GM18858 (cell line): Measurements from ENCODE around the gene CTIF.

ENCODE experiments used
- ATAC-seq: cut with Tn5 transposase; IDR thresholded peaks from one replicate; pipeline ENCODE4 v1.9.1; 2021; ENCODE audit not compliant: unreplicated experiment

Gene CTIF

GRCh38 chr18:48599391-48599790 is 60.6 kb downstream of the CTIF start:
- no peak for ATAC-seq

- ATAC-seq, result no peak
These were observed 61.2 kb downstream of the CTIF start for GRCh38 chr18:48600046-48600445.

- no peak for ATAC-seq
These were observed 61.7 kb downstream of the CTIF start for GRCh38 chr18:48600456-48601090.

GRCh38 chr18:48601343-48601742 is 62.5 kb downstream of the CTIF start:
- ATAC-seq, result no peak

GRCh38 chr18:48602759-48603390 is 64.0 kb downstream of the CTIF start:
- ATAC-seq, result no peak

GRCh38 chr18:48605408-48605845 is 66.6 kb downstream of the CTIF start:
- no peak for ATAC-seq

- ATAC-seq, result no peak
These were observed 68.5 kb downstream of the CTIF start for GRCh38 chr18:48607056-48607984.

GRCh38 chr18:48608581-48608980 is 69.8 kb downstream of the CTIF start:
- ATAC-seq, result no peak

- no peak for ATAC-seq
These were observed 70.3 kb downstream of the CTIF start for GRCh38 chr18:48609114-48609513.

GRCh38 chr18:48609820-48610815 is 71.3 kb downstream of the CTIF start:
- ATAC-seq, result no peak

- no peak for ATAC-seq
These were observed 72.4 kb downstream of the CTIF start for GRCh38 chr18:48611203-48611602.

GRCh38 chr18:48611785-48612480 is 73.1 kb downstream of the CTIF start:
- ATAC-seq, result no peak

- ATAC-seq, result no peak
These were observed 73.7 kb downstream of the CTIF start for GRCh38 chr18:48612511-48612910.

- no peak for ATAC-seq
These were observed 74.1 kb downstream of the CTIF start for GRCh38 chr18:48612917-48613316.

- no peak for ATAC-seq
These were observed 75.0 kb downstream of the CTIF start for GRCh38 chr18:48613589-48614404.

GRCh38 chr18:48615566-48616401 is 77.0 kb downstream of the CTIF start:
- ATAC-seq, result no peak

GRCh38 chr18:48616484-48617255 is 77.8 kb downstream of the CTIF start:
- ATAC-seq, result no peak
